Activated T-helper 2 cell treated with anti-CD3 and anti-CD28 coated beads, Interferon-gamma antibody, Interleukin-2, Interleukin-4, amounts not matched to agents 10 μg/mL and 5 μg/mL and 100 μg/mL, durations not matched to agents 14 hours and 24 hours and 36 hours (primary cell): ENCODE data around the gene SACM1L. TPM values are rescaled to one million over a fixed set of nuclear protein-coding genes. Genes with fewer than 3 reads are reported as not detected.
"Not testable (repeated sequence)": the region's sequence is repeated elsewhere in the genome, so short reads cannot be mapped to it uniquely, and the experiment has no call there.

ENCODE experiments used
- DNase-seq: peaks from one replicate; pipeline ENCODE4 v3.0.0; 2021; ENCODE audit warnings: low spot score
- H3K27ac Mint-ChIP-seq: one replicate; pipeline ENCODE4 v1.8.0; 2021; ENCODE audit warnings: mixed read lengths
- H3K27me3 Mint-ChIP-seq: one replicate; pipeline ENCODE4 v1.8.0; 2021; ENCODE audit warnings: low read depth, mixed read lengths
- H3K36me3 Mint-ChIP-seq: one replicate; pipeline ENCODE4 v1.8.0; 2021; ENCODE audit warnings: low read depth, mixed read lengths
- H3K4me1 Mint-ChIP-seq: one replicate; pipeline ENCODE4 v1.8.0; 2021; ENCODE audit warnings: low read depth, mixed read lengths
- H3K4me3 Mint-ChIP-seq: one replicate; pipeline ENCODE4 v1.8.0; 2021; ENCODE audit warnings: low read depth, mild to moderate bottlenecking, moderate library complexity, mixed read lengths
- H3K9me3 Mint-ChIP-seq: one replicate; pipeline ENCODE4 v1.8.0; 2021; ENCODE audit warnings: mixed read lengths
- intact Hi-C: fragments of 100-400 bp; cut with micrococcal nuclease; formaldehyde crosslinking; loops from one replicate; pipeline ENCODE4 v1.15.1; 2023
- total RNA-seq: library from RNA; stranded (reverse); gene quantifications from 2 replicates; pipeline ENCODE4 v1.2.3, GENCODE V29; 2022

SACM1L gene
- total RNA-seq, 1 donor from 2014 or later: 105 TPM

DNA sequence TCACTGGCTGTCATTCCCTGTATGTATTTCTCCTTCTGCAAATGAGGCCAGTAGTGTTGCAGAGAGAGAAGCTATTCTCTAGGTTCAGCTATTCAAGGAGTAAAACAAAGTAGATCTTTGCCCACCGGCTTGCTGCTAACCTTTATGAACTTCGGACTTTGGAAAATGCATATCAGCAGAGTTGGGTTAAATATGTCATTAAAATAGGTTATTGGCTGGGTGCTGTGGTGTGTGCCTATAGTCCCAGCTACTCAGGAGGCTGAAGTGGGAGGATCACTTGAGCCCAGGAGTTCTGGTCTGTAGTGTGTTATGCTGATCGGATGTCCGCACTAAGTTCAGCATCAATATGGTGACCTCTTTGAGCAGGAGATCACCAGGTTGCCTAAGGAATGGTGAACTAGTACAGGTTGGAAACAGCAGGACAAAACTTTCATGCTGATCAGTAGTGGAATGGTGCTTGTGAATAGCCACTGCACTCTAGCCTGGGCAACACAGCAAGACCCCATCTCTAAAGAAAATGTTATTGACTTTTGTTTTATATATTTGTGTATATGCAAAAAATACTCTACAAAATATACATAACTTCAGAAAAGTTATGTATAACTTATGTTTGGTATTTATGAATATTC is 53.4 kb downstream of the SACM1L start:
- no peak for DNase-seq
- no peaks in the 10 kb centered on the region for H3K9me3 Mint-ChIP-seq
- H3K4me1 Mint-ChIP-seq: peaks cover 22% of the 10 kb centered on the region
- intact Hi-C loops: no loop called here
- peaks cover 67% of the 10 kb centered on the region for H3K36me3 Mint-ChIP-seq
- peak overlapping the region; percentile 31 for H3K27ac Mint-ChIP-seq
- no peak overlapping the region for H3K4me3 Mint-ChIP-seq
- H3K27me3 Mint-ChIP-seq: no peaks in the 10 kb centered on the region

DNA sequence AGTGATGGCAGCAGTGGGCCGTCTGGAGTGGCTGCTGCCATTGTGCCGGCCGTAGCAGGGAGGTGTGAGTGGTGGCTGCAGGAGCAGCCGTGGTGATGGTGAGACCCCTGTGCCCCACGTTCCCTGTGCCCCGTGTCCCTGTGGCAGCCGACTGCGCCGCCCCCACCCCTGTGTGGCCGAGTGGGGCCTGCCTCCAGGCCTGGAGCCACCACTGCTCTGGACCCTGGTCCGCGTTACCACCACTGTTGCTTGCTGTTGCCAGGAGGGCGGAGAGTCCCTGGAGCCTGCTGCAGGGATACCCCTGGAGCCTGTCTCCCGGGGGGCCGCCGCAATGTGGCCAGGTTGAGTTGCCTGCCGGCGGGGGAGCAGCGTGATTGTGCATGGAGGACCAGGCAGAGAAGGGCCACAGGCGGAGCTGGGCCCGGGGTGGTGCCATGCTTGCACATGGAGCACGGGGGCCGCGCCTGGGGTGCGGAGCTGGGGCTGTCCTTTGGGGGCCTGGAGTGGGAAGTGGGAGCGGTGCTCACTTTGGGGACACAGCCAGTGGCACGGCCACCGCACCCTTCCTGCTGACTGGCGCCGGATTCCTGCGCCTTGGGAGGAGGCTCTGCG is 57.1 kb downstream of the SACM1L start:
- H3K9me3 Mint-ChIP-seq: no peaks in the 10 kb centered on the region
- peaks cover 11% of the 10 kb centered on the region for H3K4me1 Mint-ChIP-seq
- H3K36me3 Mint-ChIP-seq: peaks cover 42% of the 10 kb centered on the region
- H3K27me3 Mint-ChIP-seq: no peaks in the 10 kb centered on the region
- no peak for DNase-seq
- H3K27ac Mint-ChIP-seq: no peak overlapping the region
- H3K4me3 Mint-ChIP-seq: no peak overlapping the region
- intact Hi-C loops: no loop called here

DNA sequence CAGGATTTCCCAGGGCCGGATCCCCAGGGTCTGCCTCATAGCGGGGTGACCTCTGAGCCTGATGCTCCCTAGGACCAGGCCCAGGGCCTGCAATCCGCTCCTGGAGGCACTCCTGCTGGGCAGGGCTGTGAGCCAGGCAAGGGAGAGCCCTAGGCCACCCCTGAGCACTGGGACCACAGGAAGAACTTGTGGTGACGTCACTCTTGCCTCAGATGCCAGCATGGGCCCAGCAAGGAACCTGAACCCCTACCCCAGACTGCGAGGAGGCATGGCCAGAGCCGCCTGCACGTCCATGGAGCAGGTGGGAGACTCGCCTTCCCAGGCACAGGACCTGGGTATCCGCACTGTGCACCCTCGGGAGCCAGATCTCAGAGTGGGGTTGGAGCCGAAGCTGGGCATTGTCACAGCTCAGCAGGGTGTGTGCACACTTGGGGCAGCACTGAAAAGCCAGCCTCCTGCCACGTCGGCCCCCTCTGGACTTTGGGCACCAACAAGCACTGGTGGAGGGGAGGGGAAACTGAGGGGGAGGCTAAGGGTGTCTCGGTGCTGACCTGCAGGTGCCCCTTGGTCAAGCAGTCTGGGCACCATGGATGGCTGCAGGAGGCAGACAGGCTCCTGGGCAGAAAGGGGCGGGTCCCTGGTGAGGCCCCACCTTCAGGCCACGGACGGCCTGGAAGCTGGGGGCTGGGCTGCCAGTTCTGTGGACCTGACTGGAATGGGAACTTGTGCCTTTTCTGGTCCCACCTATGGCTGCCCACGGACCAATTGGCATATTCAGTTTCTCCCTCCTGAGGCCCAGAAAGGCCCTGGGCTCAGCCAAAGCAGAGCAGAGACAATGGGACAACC is 57.8 kb downstream of the SACM1L start:
- H3K4me3 Mint-ChIP-seq: no peak overlapping the region
- peaks cover 34% of the 10 kb centered on the region for H3K36me3 Mint-ChIP-seq
- H3K27ac Mint-ChIP-seq: no peak overlapping the region
- intact Hi-C loops: no loop called here
- H3K27me3 Mint-ChIP-seq: no peaks in the 10 kb centered on the region
- H3K4me1 Mint-ChIP-seq: peaks cover 5% of the 10 kb centered on the region
- DNase-seq: no peak
- H3K9me3 Mint-ChIP-seq: no peaks in the 10 kb centered on the region

DNA sequence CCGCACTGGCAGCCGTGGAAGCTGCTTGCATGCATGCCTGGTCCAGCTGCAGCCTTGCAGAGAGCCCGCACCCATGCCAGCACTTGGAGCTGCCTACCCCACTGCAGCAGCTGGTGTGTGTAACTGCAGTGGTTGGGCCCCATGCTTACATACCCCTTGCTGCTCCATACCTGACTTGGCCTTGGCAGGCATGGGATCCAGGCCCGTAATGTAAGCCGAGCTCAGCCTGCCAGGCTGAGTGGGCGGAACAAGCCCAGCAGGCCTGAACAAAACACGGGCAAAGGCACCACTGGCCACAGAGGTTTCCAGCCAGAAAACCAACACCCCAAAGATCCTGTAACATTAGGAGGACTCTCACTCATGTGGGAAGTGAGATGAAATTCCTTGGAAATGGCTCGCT is 58.9 kb downstream of the SACM1L start:
- H3K27me3 Mint-ChIP-seq: no peaks in the 10 kb centered on the region
- H3K9me3 Mint-ChIP-seq: no peaks in the 10 kb centered on the region
- H3K27ac Mint-ChIP-seq: no peak overlapping the region
- H3K36me3 Mint-ChIP-seq: peaks cover 28% of the 10 kb centered on the region
- no peak overlapping the region for H3K4me3 Mint-ChIP-seq
- intact Hi-C loops: no loop called here
- no peaks in the 10 kb centered on the region for H3K4me1 Mint-ChIP-seq
- no peak for DNase-seq

DNA sequence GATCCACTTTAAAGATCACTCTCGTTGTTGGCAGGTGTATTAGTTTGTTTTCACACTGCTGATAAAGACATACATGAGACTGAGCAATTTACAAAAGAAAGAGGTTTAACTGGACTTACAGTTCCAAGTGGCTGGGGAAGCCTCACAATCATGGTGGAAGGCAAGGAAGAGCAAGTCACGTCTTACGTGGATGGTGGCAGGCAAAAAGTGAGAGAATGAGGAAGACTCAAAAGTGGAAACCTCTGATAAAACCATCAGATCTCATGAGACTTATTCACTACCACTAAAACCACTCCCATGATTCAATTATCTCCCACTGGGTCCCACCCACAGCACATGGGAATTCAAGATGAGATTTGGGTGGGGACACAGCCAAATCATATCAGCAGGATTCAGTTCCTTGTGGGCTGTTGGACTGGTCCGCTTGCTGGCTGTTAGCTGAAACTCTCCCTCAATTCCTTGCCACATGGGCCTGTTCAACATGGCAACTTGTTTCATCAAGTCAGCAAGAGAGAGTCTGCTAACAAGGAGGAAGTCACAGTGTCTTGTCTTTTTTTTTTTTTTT is 59.9 kb downstream of the SACM1L start:
- H3K4me3 Mint-ChIP-seq, intact Hi-C loops, H3K27ac Mint-ChIP-seq, H3K27me3 Mint-ChIP-seq, DNase-seq, H3K9me3 Mint-ChIP-seq, H3K4me1 Mint-ChIP-seq: not testable (repeated sequence)
- H3K36me3 Mint-ChIP-seq: peaks cover 19% of the 10 kb centered on the region

DNA sequence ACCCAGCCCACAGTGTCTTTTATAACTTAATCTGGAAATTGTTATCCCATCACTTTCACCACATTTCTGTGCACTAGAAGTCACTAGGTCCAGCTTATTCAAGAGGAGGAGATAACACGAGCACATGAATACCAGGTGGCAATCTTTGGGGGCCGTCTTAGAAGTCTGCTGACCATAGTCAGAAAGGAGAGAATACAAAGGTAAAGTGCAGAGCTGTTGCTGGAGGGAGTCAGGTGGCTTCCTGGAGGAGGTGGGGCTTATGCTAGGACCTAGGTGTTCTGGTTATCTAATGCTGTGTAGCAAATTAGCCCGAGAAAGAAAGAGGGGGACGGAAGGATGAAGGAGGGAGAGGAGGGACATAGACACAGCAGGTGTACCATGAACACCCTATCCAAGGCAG is 60.7 kb downstream of the SACM1L start:
- Mint-ChIP-seq H3K4me3 (no peak overlapping the region), H3K36me3 (peaks cover 19% of the 10 kb centered on the region)
- intact Hi-C loops: no loop called here

DNA sequence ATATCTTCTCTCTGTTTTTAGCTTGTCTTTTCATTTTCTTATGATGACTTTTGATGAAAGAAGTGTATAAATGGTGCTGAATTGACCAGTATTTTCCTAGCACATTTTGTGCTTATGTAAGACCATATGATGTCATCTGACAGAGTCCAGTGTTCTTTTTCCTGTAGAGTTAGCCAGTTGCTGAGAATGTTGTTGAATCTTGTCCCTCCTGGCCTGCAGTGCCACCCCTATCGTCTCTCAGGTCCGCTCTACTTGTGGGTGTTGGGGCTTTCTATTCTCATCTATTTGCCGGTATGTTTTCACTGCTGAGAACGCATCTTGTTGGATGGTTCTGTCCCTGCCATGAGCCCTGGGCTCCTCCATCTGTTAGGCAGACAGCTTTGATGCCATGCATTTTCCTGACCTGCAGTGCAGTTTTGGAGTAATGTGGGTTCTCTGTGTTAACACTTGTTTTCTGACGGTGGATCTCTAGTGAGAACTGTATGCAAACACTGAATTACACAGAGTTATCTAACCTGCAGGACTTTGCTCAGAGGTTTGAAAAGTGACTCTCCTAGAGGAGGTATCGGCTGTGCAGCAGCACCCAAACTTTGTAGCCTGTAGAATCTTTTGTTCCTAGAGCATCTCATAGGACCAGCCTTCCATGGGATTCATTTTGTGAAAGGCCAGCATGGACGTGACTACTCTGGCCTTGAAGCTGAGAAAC is 62.5 kb downstream of the SACM1L start:
- DNase-seq: no peak
- Mint-ChIP-seq H3K27me3 (peaks cover 3% of the 10 kb centered on the region), H3K4me3 (no peak overlapping the region), H3K9me3 (no peaks in the 10 kb centered on the region), H3K36me3 (peaks cover 11% of the 10 kb centered on the region), H3K4me1 (no peaks in the 10 kb centered on the region), H3K27ac (no peak overlapping the region)
- intact Hi-C loops: no loop called here

More for the DNA sequence above, 60.7 kb downstream of the SACM1L start:
- H3K27ac Mint-ChIP-seq: no peak overlapping the region
- H3K27me3 Mint-ChIP-seq: no peaks in the 10 kb centered on the region
- no peaks in the 10 kb centered on the region for H3K9me3 Mint-ChIP-seq
- H3K4me1 Mint-ChIP-seq: no peaks in the 10 kb centered on the region
- DNase-seq: no peak

DNA sequence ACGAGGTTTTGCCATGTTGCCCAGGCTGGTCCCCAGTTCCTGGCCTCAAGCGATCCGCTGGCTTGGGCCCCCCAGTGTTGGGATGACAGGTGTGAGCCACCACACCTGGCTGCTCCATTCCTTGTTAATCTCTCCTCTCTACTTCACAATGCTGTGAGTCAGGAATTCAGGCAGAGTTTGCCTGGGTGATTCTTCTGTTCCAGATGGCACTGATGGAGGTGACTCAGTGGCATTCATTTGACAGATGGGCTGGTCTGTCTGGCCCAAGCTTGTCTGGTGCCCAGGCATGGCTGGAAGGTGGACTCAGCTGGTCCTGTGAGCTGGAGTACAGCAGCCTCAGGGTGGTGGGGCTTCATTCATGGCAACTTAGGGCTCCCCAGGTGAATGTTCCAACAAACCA is 63.9 kb downstream of the SACM1L start:
- peaks cover 3% of the 10 kb centered on the region for H3K36me3 Mint-ChIP-seq
- no peaks in the 10 kb centered on the region for H3K9me3 Mint-ChIP-seq
- no peak for DNase-seq
- H3K4me3 Mint-ChIP-seq: no peak overlapping the region
- no peak overlapping the region for H3K27ac Mint-ChIP-seq
- intact Hi-C loops: no loop called here
- H3K27me3 Mint-ChIP-seq: peaks cover 8% of the 10 kb centered on the region
- no peaks in the 10 kb centered on the region for H3K4me1 Mint-ChIP-seq

DNA sequence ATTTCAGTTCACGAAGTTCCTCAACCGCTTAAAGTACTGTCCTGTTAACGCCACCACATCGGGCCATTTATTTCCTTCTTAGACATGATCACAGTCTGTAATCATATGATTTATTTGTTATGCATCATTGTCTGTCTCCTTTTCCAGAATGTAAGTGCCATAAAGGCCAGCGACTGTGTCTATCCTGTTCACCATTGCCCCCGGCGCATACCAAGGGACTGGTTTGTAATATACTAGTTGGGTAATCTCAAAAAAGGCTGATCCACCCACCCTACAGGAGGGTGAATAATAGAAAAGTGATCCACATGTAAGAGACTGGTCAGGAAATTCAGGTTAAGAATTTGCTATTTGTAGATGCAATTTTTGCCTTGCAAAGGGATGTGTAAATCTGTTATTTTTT is 65.3 kb downstream of the SACM1L start:
- Mint-ChIP-seq H3K4me1 (no peaks in the 10 kb centered on the region), H3K36me3 (no peaks in the 10 kb centered on the region), H3K4me3 (no peak overlapping the region), H3K27me3 (peaks cover 8% of the 10 kb centered on the region), H3K27ac (no peak overlapping the region), H3K9me3 (no peaks in the 10 kb centered on the region)
- intact Hi-C loops: no loop called here
- DNase-seq: no peak

DNA sequence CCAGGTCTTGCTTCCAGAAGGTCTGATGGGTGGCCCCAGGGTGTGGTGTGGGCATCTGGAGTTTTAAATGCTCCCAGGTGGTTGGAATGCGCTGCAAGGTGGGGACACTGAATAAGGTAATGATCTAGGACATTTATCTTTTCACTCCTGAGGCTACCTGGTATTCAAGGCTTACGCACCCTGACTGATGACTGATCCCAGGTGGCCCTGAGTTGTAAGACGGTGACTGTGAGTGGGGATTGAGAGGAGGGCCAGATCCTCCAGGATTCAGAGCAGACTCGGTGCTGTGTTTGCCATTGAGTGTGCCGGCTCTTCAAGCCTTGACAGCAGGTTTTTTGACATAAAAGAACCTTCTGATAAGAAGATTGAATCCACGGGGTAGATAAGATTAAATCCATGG is 66.9 kb downstream of the SACM1L start:
- Mint-ChIP-seq H3K27ac (no peak overlapping the region), H3K27me3 (peaks cover 8% of the 10 kb centered on the region), H3K4me1 (no peaks in the 10 kb centered on the region), H3K9me3 (no peaks in the 10 kb centered on the region), H3K36me3 (no peaks in the 10 kb centered on the region), H3K4me3 (no peak overlapping the region)
- intact Hi-C loops: no loop called here
- DNase-seq: no peak

DNA sequence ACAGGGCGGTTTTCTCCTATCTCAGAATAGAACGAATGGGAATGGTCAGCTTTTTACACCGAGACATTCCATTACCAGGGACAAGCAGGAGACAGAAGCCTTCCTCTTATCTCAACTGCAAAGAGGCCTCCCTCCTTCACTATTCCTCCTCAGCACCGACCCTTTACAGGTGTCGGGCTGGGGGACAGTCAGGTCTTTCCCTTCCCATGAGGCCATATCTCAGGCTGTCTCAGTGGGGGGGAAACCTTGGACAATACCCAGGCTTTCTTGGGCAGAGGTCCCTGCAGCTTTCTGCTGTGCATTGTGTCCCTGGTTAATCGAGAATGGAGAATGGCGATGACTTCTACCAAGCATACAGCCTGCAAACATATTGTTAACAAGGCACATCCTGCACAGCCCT is 67.9 kb downstream of the SACM1L start:
- H3K9me3 Mint-ChIP-seq, intact Hi-C loops, H3K27ac Mint-ChIP-seq: not testable (repeated sequence)

DNA sequence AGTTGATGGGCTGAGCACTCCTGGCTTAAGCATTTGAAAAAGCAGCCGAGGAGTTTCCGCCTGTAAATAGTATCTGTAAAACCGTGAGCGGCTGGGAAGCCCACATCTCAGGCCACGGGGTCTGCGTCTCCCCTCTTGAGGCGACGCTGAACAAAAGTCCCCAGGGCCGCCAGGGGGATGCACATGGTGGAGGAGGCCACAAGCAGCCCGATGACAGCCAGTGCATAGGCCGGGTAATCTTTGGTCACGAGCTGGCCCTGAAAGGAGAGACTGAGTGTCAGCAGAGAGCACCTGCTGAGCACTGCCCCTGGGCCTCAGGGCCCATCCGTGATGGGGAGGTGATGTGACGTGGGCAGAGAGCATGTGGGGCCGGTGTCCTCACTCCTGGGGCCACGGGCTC is 69.7 kb downstream of the SACM1L start:
- intact Hi-C loops: no loop called here
- no peak for DNase-seq
- no peaks in the 10 kb centered on the region for H3K36me3 Mint-ChIP-seq
- no peak overlapping the region for H3K4me3 Mint-ChIP-seq
- H3K4me1 Mint-ChIP-seq: peaks cover 2% of the 10 kb centered on the region
- H3K27me3 Mint-ChIP-seq: peaks cover 14% of the 10 kb centered on the region
- no peak overlapping the region for H3K27ac Mint-ChIP-seq
- no peaks in the 10 kb centered on the region for H3K9me3 Mint-ChIP-seq

More for the DNA sequence above, 67.9 kb downstream of the SACM1L start:
- H3K4me1 Mint-ChIP-seq, H3K27me3 Mint-ChIP-seq, H3K36me3 Mint-ChIP-seq, H3K4me3 Mint-ChIP-seq, DNase-seq: not testable (repeated sequence)
